A549 (cell line): ENCODE data around the gene SBNO1.

Source experiments
- ESRRA ChIP-seq: fragments of 150-350 bp; IDR thresholded peaks from 2 replicates; pipeline ENCODE4 v1.6.1; 2014; ENCODE audit warnings: mild to moderate bottlenecking, low read length, borderline replicate concordance
- POLR2A ChIP-seq: IDR thresholded peaks from 2 replicates; pipeline ENCODE4 v1.6.1; 2012; ENCODE audit warnings: mild to moderate bottlenecking, low read length
- RAD21 ChIP-seq, 2 experiments: fragments of >200 bp in 1 of 2; sonication (Bioruptor Twin) in 1 of 2; formaldehyde crosslinking in 1 of 2; IDR thresholded peaks in 1 of 2; conservative IDR thresholded peaks in 1 of 2; 2 replicates in 1 of 2; 3 replicates in 1 of 2; pipeline ENCODE4 v1.6.1; 2012 to 2018; ENCODE audit warnings: inconsistent platforms in 1 of 2

DNA sequence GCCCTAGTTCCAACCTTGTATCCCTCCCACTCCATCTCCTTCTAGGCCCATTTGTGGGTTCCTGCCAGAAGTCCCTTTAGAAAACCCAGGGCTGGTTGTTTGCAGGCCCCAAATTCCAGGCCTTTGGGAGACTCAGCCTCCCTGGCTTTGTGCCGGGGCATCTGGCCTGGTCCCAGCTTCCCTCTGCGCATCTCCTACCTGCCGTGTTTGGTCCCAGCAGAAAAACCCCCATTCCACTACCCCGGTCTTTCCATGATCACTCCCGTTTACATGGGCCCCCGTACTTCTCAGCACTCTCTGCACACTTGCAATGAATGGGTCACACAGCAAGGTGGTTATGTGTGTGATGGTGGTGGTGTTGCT lies 34.6 kb upstream of the SBNO1 start:
- no peak for TF ChIP-seq ESRRA
- no peak for TF ChIP-seq RAD21 (conservative IDR thresholded peaks at IDR 0.05 in 1 of 2, IDR thresholded peaks at IDR 0.05 in 1 of 2)
- TF ChIP-seq POLR2A: no peak
